CD4-positive, alpha-beta T cell treated with Interleukin-10 for 1 hour (primary cell): ENCODE data around the gene EIF4G3.
"Not testable (repeated sequence)": the region's sequence is repeated elsewhere in the genome, so short reads cannot be mapped to it uniquely, and the experiment has no call there.

Experiments used
- DNase-seq: peaks from one replicate; pipeline ENCODE4 v3.0.0-alpha.2; 2020

The EIF4G3 gene, protein sequence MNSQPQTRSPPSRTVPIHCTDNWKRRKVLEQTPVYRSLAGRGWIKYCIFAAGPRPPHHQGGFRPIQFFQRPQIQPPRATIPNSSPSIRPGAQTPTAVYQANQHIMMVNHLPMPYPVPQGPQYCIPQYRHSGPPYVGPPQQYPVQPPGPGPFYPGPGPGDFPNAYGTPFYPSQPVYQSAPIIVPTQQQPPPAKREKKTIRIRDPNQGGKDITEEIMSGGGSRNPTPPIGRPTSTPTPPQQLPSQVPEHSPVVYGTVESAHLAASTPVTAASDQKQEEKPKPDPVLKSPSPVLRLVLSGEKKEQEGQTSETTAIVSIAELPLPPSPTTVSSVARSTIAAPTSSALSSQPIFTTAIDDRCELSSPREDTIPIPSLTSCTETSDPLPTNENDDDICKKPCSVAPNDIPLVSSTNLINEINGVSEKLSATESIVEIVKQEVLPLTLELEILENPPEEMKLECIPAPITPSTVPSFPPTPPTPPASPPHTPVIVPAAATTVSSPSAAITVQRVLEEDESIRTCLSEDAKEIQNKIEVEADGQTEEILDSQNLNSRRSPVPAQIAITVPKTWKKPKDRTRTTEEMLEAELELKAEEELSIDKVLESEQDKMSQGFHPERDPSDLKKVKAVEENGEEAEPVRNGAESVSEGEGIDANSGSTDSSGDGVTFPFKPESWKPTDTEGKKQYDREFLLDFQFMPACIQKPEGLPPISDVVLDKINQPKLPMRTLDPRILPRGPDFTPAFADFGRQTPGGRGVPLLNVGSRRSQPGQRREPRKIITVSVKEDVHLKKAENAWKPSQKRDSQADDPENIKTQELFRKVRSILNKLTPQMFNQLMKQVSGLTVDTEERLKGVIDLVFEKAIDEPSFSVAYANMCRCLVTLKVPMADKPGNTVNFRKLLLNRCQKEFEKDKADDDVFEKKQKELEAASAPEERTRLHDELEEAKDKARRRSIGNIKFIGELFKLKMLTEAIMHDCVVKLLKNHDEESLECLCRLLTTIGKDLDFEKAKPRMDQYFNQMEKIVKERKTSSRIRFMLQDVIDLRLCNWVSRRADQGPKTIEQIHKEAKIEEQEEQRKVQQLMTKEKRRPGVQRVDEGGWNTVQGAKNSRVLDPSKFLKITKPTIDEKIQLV (N-terminal part only)

DNA sequence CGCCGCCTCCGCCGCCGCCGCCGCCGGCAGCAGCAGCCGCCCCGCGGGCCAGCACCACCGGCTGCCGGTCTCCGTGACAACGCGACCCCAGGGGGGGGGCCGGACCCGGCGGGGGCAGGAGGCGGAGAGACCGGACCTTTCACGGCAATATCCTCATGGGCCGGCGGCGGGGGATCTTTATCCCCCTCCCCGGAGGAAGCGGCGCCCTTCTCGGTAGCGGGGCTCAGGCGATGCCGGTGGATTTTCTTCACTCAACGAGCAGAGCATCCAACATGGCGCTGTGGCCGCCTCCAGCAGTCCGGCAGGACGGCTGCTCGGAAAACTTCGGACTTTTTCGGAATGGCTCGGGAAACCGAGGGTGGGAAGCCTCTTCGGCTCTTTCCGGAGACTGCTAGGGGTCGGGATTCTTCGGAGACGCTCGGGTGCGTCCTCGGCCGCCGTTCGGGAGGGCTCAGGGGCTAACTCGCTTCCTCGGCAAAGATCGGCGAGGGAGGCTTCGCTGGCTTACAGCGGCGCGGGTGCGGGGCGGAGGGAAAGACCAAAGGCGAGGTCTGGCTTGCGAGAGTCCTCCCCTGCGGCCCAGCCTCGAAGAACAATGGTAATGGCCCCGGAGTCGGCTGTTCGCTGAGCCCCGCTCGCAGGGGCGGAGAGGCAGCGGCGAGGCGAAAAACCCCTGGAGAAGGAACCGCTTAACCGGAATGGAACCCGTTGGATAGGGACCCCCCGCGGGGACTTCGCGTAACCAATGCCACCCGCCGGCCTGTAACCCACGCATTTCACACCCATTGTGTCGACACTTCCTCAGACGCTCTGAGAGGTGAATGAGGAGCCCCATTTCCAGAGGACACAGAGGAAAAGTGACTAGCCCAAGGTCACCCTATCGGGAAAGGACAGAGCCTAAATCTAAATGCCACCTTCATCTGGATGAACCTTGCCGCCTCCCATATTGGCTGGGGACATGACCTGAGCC lies at the start of gene EIF4G3:
Gene EIF4G3, minus strand, starts transcription at position 312 of the 970 bp plus-strand sequence. CDS start 174,155 bp downstream, outside the sequence.
- peak; percentile 99 for DNase-seq

DNA sequence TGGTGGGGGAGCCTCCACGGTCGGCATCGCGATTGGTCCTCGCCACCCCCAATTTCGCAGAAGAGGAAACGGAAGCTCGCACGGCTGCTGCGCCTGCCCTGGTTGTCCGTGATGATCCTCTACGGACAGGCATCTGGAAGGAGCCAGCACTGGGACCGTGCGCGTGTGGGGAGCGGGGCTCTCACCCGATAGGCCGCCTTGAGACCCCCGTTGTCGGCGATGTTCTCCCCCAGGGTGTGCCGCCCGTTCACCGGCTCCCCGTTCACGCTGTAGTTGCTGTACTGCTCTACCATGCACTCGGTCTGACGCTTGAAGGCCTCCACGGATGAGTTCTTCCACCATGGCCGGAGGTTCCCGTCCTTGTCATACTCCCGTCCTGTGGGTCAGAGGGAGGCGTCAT lies 48.4 kb upstream of the EIF4G3 start:
- no peak for DNase-seq

DNA sequence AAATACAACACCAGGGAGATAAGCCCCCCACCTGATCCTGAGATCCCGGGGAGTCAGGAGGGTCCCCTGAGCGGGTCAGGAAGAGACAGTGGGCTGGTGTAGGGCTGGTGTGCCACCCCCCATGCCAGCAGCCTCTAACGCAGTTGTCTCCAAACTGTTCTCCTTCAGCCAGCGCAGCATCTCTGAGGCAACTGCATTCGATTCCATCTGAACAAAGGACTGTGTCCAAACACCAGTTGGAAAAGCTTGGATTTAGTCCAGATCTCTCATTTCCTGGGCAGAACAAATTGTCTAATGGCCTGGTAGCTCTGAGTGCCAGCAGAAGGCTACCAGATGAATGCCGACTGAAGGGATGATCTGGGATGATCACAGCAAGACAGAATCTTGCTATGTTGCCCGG lies 44.1 kb upstream of the EIF4G3 start:
- no peak for DNase-seq

DNA sequence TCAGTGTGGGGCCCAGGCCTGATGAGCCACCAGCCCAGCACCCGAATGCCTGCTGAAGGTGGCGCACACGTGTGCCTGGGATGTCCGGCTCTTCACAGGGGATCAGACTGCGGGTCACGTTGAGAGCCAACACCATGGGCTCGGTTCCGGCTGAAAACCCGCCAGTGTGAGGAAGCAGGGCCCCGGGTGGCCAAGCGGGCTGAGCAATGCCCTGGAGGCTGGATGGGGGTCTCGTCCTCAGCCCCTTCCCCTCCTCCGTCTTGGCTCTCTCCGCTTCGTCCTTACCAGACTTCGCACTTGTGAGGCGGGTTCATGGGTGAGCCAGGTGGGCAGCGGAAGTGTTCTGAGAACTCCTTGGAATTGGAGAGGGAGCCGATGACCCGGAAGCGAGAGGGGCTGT lies 43.0 kb upstream of the EIF4G3 start:
- no peak for DNase-seq

DNA sequence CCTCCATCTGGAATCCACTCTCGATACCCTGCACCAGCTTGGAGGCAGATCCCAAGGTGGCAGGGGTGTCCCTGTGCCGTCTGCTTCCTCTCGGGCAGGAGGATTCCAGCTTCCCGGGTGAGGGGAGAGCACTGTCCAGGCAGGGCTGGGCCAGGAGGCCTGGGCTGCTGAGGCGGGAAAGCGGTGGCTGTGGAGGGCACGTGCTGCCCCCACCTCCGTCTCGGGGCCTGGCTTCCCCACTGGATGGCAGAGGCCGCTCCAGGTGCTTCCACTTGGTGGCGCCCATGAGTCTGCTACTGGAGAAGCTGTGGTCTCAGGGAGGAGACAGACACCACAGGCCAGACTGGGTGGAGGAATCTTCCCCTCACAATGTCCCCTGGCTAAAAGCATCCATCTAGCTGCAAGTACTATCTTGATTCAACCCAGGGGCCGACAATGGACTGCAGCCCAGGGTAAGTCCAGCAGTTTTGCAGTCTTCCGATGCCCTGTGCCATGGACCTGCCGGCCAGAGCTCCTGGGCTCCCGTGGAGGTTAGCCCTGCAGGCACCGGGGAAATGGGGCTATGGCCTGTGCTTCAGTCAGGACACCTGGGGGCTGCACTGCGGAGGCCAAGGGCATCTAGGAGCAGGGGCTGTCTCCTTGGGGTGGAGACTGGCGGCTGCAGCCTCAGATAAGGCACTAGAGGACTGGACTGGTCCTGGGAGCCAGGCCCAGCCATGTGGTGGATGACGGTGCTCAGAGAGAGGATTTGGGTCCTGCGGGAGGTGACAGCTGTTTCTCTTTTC lies 41.3 kb upstream of the EIF4G3 start:
- peak; percentile 35 for DNase-seq

DNA sequence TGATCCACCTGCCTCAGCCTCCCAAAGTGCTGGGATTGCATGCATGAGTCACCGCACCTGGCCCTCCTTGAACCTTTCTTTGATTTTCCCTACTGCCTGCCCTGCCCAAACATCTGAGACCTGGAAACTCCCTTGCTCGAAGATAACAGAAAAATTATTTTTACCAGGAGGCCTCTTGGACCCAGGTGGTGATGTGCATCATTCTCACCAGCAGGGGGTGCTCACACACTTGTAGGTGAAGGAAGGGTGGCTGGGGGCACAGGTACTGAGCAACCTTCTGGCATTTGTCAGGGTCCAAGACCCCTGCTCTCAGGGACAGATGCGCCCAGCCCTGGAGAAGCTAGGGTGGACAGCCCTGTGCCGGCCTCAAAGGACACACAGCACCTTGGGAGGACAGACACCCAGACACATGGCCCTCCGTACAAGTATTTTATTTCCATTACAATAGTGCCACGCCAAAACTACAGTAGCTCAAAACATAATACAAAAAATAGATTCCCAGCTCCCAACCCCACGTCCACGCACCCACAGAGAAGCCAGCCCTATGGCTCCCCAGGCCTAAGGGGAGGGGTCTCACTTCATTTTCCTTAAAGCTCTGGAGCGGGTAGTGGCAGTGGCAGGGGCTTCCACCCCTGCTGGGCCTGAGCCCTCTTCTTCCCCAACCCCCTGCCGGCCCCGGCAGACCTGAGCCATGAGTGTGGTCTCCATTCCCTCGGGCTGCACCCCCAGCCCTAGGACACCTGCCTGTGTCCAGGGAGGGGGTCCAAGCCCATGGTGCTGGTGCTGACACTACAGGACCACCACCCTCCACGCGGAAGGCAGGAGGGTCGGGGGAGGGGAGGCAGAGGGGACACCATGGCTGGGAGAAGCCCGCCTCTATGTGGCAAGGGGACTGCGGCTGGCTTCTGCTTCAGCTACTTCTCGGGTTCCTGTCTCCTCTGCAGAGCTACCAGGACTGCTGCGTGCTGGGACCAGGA lies 40.4 kb upstream of the EIF4G3 start:
- DNase-seq = peak; percentile 71

DNA sequence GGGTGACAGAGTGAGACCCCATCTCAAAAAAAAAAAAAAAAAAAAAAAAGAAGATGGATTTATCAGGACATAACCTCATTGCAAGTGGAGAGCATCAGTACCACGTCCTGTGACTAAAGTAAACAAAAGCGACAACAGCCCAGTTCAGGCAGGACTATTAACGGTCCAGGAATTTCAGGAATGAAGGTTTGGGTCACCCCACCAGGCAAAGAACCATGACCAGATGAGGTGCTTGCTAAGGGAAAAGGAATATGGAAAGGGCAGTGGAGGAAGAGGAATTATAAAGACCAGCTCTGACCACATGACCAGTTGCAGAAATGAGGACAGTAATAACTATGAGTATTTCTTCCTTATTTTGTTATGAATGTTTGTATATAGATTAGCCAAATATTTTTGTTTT lies 35.4 kb upstream of the EIF4G3 start:
- DNase-seq = no peak

DNA sequence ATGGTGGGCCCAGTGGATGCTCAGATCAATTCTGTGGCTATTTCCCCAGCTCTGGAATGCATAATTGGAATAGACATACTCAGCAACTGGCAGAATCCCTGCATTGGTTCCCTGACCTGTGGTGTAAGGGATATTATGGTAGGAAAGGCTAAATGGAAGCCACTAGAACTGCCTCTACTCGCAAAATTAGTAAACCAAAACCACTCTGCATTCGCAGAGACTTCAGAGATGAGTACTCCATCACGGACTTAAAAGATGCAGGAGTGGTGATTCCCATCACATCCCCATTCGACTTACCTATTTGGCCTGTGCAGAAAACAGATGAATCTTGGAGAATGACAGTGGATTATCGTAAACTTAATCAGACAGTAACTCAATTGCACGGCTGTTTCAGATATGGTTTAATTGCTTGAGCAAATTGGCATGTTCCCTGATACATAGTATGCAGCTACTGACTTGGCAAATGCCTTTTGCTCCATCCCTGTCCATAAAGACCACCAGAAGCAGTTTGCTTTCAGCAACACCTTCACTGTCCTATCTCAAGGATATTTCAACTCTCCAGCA lies 31.5 kb upstream of the EIF4G3 start:
- not testable (repeated sequence) for DNase-seq

DNA sequence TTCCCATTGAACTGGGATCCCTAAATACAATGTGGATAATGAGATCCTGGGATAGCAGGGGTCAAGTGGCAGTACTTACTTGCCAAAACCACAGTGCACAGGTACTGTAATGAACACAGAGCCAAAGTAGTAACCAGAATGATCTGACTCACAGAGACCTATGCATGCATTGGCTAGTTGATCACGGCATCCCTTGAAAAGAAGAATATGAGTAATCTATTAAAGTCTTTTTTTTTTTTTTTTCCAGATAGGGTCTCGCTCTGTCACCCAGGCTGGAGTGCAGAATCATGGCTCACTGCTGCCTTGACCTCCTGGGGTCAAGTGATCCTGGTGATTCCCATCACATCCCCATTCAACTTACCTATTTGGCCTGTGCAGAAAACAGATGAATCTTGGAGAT lies 29.4 kb upstream of the EIF4G3 start:
- no peak for DNase-seq

DNA sequence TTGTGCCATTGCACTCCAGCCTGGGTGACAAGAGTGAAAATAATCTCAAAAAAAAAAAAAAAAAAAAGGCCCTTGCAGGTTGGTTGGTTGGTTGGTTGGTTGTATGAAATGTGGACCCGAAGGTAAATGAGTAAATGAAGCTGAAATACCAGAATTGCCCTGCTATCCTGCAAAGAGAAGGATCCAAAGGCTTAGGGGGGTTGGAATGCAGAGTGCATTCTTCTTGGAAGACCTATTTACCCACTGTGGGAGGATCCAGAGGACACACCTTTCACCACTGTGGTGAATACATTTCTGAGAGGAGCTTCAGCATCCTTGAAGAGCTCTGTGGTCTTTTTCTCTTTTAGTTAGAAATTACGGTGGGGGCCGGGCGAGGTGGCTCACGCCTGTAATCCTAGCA lies 28.7 kb upstream of the EIF4G3 start:
- no peak for DNase-seq

DNA sequence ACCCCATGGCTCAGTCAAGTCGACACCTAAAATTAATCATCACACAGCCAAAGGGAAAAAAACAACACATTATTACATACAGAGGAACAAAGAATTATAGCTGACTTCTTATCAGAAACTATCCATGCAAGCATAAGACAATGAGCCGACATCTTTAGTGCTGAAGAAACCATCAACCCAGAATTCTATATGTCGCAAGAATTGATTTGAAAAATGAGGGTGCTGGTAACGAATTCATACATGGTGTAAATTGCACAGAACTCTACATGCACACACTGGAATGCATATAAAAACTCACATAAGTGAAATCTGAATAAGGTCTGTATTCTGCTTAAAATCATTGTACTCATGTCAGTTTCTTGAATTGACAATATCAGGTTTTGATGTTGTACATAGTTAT lies 25.0 kb upstream of the EIF4G3 start:
- no peak for DNase-seq

DNA sequence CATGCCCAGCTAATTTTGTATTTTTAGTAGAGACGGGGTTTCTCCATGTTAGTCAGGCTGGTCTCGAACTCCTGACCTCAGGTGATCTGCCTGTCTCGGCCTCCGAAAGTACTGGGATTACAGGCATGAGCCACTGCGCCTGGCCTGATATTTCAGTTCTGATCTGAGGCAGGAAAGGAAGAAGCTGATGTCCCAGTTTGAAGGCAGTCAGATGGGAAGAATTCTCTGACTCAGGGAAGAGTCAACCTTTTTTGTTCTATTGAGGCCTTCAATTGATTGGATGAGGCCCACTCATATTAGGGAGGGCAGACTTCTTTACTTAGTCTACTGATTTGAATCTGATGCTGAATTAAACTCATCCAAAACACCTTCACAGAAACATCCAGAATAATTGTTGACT lies 24.5 kb upstream of the EIF4G3 start:
- DNase-seq = not testable (repeated sequence)

DNA sequence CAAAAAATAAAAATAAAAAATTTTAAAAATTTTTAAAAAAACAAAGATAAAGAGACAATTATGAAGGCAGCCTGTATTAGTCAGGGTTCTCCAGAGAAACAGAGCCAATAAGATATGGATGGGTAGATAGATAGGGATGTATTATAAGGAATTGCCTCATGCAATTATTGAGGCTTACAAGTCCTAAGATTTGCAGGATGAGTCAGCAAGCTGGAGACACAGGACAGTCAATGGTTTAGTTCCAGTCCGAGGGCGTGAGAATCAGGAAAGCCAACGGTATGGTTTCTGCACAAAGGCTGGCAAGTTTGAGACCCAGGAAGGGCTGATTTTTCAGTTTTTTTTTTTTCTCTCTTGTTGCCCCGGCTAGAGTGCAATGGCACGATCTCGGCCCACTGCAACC lies 24.1 kb upstream of the EIF4G3 start:
- DNase-seq = no peak

DNA sequence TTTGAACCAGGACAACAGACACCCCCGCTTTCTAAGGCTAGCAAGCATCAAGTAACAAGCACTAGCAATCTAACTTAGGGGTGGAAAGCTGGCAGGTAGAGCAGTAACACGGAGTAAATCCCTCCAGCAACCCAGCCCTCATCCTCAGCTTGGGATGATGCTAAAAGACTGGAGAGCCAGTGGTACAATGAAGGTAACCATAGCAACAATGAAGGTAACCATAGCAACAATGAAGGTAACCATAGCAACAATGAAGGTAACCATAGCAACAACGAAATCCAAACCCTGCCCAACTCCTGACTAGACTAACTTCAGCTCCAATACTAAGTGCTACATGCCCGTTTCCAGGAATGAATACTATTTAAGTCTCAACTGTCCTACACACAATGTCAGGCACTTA lies 22.2 kb upstream of the EIF4G3 start:
- DNase-seq = no peak

DNA sequence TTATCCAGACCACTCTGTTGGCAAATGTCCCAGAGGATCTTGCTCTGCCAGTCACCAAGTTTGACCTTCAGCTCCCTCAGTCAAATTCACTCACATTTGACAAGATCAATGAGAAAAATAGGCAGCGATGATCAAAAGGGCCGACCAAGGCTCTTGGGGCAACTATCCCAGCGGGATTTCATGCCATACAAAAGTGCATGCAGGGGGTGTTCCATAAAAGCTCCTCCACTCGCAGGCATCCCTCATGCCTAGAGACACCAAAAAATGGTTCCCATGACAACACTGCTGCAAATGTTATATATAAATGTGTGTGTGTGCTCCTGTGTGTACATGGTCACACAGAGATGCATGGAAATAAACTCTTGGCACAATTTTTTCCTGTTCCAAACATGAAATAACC lies 16.2 kb upstream of the EIF4G3 start:
- no peak for DNase-seq

DNA sequence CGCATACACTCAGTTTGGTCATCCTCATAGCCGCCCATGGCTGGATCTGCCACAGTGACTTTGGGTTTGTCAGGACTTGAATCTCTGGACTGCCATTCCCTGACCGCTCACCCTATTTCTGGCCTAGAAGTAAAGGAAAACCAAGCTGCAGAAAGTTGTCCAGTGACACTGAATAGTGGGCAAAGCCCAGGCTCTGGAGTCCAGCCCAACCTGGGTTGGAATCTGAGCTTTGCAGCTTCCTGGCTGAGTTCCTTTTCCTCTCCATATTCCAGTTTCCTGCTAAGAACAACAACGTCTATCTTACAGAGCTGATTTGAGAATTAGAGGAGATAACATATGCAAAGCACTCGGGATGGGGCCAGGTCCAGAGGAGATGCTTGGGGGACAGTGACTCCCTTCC lies 15.6 kb upstream of the EIF4G3 start:
- no peak for DNase-seq

DNA sequence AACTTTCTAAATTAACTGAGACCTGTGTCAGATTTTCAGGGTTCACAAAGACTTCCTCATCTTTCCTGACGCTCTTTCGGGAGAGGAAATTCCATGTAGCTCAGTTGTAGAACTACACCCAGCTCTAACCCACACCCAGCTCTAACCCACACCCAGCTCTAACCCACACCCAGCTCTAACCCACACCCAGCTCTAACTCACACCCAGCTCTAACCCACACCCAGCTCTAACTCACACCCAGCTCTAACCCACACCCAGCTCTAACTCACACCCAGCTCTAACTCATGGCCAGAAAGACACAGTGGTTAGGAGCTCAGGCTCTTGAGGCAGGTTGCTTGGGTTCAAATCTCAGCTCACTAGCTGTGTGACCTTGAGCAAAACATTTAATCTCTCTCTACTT lies 14.1 kb upstream of the EIF4G3 start:
- DNase-seq = not testable (repeated sequence)

DNA sequence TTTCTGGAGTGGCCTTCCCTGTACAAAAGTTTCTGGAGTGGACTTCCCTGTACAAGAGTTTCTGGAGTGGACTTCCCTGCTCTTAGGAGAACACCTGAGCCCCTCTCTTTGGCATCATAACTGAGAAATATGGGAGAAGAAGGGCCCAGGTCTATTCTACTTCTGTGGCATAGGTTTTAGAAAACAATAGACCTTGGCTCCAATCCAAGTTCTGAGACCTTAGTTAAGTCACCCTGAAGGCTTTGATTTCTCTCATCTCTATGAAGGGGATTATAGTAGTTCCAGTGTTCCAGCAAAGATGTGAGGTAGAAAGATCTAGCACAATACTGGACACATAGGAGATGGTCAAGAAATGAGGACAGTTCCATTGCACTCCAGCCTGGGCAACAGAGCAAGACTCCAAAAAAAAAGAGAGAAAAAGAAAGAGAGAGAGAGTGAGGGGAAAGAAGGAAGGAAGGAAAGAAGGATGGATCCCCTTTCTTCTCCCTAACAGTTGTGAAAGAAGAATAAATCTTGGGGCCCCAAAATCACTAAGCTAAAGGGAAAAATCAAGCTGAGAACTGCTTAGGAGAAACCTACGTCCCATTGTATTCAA lies 13.3 kb upstream of the EIF4G3 start:
- no peak for DNase-seq

DNA sequence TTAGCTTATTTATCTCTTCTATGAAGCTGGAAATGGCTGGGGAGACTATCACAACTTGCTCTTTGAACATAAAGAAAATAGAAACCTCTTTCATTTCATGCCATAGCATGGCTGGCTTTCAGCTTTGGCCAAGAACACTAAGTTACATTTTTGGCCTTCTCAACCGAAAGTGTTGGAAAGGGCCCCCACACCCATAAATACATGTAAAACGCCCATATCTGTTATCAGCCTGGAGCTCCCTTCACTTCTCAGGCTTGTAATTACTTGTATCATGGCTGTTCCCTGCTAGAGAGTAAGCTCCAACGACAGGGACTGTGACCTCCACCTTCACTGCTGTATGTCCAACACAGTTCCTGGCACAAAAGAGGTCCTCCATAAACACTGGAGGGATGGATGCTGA lies 12.7 kb upstream of the EIF4G3 start:
- DNase-seq = no peak
